NK-92 treated with Interleukin-12 subunit alpha and Interleukin-12 subunit beta, amount 100 ng/mL, for 24 hours (cell line): ENCODE data around the gene NTN3.

Source experiments
- DNase-seq: peaks from one replicate; lab custom pipeline; 2025; lab: John Stamatoyannopoulos, UW

Gene NTN3

DNA sequence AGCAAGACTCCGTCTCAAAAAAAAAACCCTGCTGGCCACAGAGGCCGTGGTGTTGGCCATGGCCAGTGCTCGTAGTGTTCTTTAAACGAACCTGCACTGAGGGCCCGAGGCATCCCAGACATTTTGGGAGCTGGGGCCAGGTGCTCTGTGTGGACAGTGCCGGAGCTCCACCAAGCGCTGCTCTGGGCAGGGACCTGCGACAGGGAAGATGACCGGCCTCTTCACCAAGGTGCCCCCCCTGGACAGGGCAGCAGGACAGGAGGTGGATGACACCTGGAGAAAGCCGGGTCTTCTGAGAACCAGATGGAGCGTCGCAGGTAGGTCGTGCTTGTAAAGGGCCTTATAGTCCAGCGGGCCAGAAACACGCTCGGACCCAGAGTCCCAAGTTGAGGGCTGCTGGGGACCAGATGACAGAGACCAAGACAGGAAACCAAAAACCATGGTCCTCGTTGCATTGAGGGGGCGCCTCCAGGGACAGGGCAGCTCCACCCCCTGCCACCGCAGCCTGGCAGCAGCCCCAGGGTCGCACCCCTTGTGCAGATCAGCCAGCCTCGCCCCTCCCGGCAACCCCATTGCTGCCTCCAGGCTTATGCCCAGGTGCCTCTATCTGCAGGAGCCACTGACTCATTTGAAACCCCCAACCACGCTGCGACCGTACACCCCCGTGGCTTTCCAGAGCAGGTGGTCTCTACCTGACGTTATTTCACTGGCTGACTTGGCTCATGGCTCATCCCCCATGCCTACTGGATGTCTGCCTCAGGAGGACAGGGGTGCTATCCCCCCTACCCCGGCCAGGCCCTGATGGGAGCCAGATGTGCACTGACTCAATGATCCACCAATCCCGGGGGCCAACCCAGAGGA lies 4.2 kb upstream of the NTN3 start:
- no peak for DNase-seq

DNA sequence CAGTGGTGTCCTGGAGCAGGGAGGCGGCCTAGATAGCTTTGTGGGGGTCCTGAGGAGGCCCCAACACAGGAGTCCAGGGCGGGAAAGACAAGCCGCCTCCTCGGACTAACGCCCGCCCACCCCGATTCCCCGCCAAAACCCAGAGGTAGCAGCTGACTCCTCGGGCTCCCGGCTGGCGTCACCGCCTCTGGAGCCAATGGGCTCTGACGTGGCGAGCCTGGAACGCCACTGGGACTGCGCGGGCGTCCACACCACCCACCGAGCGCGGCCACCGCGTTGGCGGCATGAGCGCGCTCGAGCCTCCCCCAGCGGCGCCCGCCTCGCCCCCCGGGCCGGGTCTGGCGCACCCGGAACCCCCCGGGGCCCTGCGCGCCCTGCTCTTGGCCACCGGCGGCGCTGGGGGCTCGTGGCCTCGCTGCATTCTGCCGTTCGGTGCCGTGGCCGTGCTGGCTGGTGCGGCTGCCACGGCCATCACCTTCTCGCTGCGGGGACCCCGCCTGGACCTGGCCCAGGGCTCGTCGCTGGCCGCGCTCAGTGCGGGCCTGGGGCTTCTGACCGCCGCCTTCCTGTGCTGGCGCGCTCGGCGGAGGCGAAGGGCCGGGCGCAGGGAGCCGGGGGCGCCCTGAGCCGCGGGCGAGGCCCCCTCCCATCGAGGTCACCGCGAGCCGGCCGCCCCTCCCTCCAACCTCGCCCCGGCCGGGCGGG lies 3.4 kb upstream of the NTN3 start:
- DNase-seq, result no peak

DNA sequence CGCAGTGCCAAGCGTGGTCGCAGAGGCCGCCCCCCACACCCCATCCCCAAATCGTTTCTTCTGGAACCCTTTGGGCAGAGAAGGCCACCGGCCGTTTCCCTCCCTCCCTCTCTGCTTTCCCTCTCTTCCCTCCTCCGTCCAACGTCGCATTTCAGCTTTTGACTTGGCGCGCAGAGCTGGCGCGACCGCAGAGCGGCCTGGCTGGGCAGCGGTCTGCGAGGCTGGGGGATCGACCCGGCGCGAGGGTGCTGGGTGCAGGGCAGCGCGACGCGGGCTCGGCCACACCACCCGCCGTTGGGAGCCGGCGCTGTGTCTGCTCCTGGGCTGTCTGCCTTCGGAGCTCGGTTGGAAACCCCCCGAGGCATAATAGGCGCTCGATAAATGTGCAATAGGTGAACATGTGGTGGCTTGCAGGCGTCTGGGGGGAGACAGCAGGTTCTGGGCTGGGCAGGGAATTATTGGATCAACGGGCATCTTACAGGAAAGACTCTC lies 2.8 kb upstream of the NTN3 start:
- no peak for DNase-seq

DNA sequence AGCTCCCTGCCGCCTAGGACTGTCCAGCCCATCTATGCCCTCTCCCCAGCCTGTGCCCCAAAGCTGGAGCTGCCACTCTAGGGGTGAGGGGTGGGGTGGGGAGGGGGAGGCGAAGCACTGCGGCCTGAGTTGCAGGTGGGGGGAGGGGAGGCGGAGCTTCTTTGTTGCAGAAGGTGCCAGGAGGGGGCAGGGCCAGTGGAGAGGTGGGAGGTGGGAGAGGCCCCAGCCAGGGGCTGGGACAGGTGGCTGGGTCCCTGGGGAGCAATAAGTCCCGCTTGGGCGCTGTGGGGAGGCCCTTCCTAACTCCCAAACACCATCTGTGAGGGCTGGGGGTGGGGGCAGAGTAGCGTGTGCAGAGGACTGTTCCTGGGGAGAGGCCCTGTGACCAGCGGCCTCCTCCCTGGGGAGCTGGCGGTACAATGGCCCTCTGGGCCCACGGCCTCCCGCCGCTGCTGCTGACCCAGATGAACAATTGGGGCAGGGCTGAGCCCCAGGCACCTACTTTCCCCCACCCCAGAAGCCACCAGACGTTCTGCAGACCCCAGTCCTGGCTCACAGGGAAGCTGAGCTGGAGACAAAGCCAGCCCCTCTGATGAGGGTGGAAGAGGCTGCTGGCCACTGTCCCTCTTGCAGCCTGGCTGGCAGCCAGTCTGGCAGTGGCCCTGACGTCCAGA lies 2.2 kb upstream of the NTN3 start:
- DNase-seq, result no peak

DNA sequence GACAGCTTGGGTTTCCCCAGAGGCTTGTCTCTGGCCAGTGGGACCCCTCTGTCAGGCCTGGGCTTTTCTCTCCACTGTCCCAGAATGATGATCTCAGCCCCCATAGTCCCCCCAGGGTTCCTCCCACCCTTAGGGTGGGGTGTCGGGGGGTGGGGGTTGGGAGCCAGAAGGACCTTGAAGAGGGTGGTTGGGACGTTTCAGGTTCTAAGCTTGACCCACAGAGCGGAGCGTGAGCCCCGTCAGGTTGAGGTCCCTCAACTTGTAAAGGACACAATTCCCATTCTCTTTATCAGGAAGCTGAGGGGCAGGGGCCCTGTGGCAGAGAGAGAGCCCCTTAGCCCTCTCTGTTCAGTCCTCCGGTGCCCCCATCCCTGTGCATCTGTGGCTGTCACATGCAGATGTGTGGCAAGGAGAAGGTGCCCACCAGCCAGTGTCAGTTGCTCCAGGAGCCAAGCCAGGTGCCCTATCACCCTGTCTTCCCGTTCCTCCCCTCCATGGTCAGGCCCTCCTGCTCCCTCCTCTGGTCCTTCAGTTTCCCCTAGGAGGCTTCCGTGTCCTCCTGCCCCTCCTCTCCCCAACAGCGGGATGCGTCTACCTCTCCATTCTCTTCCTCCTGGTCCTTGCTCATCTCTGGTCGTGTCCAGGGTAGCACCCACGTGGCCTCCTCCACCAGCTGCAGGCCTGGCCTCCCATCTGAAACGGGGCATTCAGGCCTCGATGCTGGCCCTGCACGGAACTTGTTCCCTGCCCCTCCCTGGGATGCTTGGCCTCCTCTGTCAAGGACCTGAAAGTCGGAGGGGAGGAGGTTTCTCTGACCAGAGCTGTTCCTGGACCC lies 1.5 kb upstream of the NTN3 start:
- no peak for DNase-seq

DNA sequence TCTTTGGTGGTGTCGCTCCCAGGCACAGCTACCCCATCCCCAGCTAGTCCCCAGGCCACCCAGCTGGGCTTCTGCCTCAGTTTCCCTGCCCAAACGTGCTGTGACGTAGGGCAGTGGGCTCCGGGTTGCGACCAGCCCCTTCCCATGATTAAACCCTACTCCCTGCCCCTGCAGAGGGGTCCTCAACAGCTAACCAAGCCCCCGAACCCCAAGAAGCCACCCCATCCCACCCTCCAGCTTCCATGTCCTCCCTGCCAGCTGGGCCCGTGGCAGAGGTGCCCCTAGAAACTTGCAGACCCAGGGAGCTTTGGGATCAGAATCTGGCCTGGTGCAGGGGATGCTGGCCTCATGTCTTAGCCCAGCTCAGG lies 879 bp upstream of the NTN3 start:
- DNase-seq, result no peak

DNA sequence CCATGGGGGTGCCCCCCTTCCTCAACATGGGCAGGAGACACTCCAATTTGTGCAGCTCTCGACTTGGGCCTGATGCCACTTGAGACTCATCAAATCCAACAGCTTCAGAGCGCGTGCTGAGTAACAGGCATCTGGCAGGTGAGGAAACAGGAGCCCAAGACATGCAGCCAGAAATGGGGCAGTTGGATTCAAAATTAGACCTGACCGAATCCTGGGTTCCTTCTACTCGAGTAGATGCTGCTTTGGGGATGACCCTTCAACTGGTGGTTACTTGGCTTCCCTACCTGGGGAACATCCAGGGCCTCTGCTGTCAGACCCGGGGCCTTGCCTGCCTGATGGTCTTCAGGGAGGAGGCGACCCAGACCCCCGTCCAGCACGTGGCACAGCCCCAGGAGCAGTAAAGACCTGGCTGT lies 488 bp upstream of the NTN3 start:
- DNase-seq, result no peak

DNA sequence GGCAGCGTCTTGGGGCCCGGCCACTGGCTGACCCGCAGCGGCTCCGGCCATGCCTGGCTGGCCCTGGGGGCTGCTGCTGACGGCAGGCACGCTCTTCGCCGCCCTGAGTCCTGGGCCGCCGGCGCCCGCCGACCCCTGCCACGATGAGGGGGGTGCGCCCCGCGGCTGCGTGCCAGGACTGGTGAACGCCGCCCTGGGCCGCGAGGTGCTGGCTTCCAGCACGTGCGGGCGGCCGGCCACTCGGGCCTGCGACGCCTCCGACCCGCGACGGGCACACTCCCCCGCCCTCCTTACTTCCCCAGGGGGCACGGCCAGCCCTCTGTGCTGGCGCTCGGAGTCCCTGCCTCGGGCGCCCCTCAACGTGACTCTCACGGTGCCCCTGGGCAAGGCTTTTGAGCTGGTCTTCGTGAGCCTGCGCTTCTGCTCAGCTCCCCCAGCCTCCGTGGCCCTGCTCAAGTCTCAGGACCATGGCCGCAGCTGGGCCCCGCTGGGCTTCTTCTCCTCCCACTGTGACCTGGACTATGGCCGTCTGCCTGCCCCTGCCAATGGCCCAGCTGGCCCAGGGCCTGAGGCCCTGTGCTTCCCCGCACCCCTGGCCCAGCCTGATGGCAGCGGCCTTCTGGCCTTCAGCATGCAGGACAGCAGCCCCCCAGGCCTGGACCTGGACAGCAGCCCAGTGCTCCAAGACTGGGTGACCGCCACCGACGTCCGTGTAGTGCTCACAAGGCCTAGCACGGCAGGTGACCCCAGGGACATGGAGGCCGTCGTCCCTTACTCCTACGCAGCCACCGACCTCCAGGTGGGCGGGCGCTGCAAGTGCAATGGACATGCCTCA lies 773 bp downstream of the NTN3 start:
- no peak for DNase-seq

DNA sequence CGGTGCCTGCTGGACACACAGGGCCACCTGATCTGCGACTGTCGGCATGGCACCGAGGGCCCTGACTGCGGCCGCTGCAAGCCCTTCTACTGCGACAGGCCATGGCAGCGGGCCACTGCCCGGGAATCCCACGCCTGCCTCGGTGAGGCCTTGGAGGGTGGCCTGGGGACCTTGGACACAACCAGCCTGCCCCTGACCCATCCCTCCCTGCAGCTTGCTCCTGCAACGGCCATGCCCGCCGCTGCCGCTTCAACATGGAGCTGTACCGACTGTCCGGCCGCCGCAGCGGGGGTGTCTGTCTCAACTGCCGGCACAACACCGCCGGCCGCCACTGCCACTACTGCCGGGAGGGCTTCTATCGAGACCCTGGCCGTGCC lies 1.4 kb downstream of the NTN3 start:
- no peak for DNase-seq

DNA sequence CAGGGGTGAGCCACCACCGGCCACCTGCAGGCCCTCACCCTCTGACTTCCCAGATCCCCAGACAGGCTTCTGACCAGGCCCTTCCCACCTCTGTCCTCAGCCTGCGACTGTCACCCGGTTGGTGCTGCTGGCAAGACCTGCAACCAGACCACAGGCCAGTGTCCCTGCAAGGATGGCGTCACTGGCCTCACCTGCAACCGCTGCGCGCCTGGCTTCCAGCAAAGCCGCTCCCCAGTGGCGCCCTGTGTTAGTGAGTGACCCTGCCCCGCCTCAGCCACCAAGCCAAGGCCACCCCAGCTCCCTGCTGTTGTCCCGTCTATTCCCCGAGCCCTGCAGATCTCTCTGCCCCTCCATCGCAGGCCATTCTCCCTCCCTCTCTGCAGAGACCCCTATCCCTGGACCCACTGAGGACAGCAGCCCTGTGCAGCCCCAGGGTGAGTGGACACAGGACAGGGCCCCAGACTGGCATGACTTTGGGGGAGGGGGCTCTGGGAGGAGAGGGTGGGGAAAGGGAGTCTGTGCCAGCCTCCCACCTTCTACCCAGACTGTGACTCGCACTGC lies 1.9 kb downstream of the NTN3 start:
- DNase-seq, result no peak

DNA sequence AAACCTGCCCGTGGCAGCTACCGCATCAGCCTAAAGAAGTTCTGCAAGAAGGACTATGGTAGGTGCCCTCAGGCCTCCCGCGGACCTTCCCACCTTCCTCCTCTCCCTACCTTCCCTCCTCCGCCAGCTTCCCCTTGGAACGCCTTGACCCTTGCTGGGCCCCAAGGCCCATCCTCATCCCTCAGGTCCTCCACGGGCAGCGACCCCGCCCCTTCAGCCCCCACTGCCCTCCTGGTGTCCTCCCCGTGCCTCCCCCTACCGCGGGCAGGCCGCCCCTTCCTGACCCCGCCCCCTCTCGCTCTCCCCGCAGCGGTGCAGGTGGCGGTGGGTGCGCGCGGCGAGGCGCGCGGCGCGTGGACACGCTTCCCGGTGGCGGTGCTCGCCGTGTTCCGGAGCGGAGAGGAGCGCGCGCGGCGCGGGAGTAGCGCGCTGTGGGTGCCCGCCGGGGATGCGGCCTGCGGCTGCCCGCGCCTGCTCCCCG lies 2.4 kb downstream of the NTN3 start:
- DNase-seq, result no peak

DNA sequence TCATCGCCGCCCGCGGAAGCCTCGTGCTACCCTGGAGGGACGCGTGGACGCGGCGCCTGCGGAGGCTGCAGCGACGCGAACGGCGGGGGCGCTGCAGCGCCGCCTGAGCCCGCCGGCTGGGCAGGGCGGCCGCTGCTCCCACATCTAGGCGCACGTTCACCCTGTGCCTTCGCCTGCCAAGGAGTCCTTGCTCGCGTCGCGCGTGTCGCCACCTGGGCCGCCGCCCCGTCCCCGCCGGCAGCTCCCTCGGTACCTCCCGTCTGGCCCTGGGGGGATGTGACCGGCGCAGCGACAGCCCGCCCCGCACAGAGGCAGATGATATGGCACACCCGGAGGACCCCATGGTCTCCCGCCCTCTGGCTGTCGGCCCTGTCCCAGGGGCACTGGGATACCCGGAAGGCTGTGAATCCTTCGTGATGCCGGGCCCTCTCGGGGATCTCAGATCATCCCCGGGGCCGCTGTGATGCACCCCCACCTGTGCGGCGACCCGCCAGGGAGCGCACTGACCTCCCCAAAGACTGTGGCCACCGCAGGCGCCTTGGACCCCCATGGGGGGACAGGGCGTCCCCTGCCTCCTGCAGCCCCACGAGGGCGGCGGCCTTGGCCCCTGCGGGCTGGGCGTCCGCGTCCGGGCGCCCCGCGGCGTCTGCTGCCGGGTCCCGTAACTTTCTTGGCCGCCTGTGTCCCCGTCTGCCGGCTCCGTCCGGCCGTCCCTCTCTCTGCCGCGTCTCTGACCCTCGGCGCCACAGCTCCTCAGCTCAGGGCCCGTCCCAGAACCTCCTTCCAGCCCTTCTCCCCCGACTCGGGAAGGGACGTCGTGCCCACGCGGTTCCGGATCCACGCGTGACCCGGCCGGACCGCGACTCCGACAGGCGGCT lies 3.1 kb downstream of the NTN3 start:
- DNase-seq, result peak; percentile 30

DNA sequence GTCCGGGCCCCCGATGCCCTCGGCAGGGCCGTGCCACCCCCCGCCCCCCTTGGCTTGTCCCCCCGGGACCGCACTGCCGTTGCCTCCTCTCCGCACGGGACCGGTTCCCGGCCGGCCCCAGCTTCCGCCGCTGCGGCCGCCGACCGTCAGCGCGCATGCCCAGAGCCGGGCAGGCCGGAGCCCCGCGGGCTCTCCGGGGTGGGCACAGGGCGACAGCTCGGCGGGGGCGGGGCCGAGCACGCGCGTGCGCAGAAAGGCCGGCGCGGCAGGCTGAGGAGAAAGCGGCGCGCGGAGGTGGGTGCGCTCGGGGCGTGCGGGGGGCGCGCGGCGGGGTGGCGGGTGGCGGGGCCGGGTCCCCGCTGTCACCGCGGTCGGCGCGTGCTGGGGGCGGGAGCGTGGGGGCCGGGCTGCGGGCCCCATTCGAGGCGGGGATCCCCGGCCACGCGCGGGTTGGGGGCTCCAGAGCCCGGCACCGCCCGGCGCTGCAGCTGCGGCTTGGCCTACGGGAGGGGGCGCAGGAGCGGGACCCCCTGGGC lies 3.8 kb downstream of the NTN3 start, which contains the start of gene TBC1D24:
TSS of gene TBC1D24 (plus strand) at position 251 of the 536 bp plus-strand sequence. CDS start 21,022 bp downstream, outside the sequence.
- peak; percentile 82 for DNase-seq

DNA sequence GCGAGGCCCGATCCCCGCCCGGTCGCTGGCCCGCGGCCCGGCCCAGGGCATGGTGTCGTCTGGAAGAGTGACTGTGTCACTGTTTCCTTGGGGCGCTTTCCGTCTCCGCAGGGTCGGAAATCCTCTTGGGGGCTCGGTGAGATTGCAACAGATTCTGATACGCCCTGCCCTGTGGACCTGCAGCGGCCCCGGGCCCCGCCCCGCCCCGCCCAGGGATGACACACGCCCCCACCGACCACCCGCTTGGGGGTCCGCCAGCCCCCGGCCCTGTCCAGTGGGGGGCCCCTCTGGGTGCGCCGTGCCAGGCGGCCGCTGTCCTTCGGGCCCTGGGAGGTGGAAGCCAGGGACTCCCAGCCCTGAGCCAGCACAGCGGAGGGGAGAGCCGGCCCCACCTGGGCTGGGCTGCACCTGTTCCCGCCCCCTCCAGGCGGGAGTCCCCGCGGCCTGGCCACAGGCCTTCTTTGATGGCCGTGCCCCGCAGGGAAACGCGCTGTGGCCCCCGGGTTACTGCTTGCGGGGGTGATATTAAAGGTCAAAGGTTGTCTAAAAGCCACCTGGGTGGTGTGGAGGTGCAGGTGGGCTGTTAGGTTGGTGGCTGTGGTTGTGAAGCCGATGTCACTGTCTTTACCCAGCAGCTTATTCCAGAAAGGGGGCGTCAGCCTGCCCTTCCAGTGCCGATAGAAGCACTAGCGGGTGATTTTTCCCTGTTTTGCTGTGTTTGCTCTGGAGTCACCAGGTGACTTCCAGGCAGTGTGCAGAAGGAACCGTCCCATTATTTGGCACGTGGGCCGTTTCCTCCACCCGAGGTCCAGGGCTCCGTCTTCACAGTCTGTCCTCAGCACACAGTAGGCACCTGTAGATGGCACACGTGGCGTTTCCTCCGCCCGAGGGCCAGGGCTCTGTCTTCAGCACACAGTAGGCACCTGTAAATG lies 4.6 kb downstream of the NTN3 start:
- no peak for DNase-seq

DNA sequence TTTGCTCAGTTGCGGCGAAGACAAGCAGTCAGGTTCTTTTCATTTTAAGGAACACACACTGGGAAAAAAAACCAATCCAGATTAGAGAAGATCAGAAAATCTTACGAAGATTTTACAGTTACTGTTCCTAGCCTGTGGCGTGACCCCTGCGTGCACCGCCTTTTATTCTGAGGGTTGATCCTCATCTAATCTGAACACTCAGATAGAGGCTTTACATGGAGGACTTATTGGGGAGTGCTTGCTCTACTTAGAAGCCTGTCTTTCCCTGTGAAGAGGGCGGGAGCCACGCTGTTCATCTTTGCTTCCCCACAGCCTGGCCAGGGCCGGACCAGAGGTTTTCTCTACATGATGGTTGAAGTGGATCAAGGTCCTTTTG lies 5.2 kb downstream of the NTN3 start:
- no peak for DNase-seq

DNA sequence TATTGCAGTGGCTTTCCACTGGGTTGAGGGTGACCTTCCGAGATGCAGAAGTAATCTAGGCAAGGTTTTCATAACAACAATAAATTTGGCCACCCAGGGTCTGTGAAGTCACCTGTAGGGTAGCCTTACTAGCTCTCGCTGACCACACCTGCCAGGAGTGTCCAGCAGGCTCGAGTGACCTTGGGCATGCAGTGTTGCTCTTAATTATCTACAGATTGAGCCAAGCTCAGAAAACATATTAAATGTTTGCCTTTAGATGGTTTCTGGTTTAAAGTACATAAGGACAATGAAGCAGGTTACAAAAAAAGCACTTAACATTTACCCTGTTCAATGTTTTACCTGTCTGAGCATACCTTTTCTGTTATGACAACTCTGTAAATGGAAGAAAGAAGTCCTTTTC lies 5.6 kb downstream of the NTN3 start:
- no peak for DNase-seq

DNA sequence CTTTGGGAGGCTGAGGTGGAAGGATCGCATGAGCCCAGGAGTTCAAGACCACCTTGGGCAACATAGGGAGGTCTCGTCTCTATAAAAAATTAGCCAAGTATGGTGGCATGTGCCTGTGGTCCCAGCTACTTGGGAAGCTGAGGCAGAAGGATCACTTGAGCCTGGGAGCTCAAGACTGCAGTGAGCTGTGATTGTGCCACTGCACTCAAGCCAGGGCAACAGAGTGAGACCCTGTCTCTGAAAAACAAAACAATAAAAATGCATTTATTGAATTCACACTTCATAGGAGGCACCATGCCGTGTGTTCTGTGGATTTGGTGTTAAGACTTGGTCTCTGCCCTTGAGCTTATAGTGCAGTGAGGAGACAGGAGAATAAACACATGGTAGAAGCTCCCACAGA lies 6.2 kb downstream of the NTN3 start:
- no peak for DNase-seq

DNA sequence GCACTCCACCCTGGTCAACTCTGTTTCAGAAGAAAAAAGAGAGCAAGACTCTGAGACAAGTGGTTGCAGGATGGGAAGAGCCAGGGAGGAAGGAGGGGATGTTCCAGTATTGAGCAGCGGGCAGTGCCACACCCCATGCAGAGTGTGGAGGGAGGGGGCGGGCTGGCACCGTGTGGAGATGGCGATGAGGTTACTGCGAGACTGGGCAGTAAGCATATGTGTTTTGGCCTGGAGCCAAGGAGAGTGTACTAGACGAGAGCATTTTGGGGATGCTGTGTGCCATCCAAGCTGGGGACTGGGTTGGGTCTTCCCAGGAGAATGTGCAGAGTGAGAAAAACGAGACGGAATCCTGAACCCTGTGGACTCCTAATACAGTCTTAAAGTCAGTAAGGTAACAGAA lies 7.2 kb downstream of the NTN3 start:
- no peak for DNase-seq
